IMR-90 (cell line): ENCODE data around the gene ME3.

Source experiments
- CEBPB ChIP-seq: IDR thresholded peaks from 2 replicates; pipeline ENCODE4 v1.6.1; 2012; ENCODE audit warnings: low read depth, low read length, improper control_type of control experiment
- MAFK ChIP-seq: IDR thresholded peaks from 2 replicates; pipeline ENCODE4 v1.6.1; 2012; ENCODE audit warnings: low read depth, low read length, improper control_type of control experiment
- MAZ ChIP-seq: IDR thresholded peaks from 2 replicates; pipeline ENCODE4 v1.6.1; 2012; ENCODE audit warnings: low read depth, mild to moderate bottlenecking, low read length, improper control_type of control experiment, moderate library complexity, borderline replicate concordance
- POLR2A ChIP-seq: IDR thresholded peaks from 2 replicates; pipeline ENCODE4 v1.6.1; 2012; ENCODE audit warnings: mild to moderate bottlenecking, low read depth, low read length
- SMC3 ChIP-seq: fragments of 150-350 bp; IDR thresholded peaks from 2 replicates; pipeline ENCODE4 v1.6.1; 2016; ENCODE audit warnings: low read depth, mild to moderate bottlenecking, antibody characterized with exemption, low read length, moderate library complexity
- TF ChIP-seq, protein P1 (sequence below): conservative IDR thresholded peaks from 2 replicates; pipeline ENCODE4 v1.5.1; 2012; ENCODE audit warnings: mild to moderate bottlenecking, low read depth, low read length, improper control_type of control experiment

DNA sequence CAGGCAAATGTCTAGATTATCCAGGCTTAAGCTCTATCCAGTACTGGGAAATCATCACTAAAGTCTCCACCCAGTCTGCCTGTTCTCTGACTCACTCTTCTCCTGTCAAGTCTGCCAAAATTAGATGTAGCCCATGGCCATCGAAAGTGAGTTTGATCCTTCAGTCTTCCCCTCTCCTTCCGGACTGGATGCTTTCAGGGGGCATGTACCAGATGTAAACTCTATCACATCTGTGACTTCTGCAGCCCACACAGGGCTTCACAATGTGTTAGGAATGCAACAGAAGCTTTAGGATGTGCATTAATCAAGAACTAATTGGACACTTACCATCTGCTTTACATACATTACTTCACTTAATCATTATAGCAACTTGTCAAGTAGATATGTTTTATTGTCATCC is 12.3 kb downstream of the ME3 start:
- TF ChIP-seq, protein P1, sequence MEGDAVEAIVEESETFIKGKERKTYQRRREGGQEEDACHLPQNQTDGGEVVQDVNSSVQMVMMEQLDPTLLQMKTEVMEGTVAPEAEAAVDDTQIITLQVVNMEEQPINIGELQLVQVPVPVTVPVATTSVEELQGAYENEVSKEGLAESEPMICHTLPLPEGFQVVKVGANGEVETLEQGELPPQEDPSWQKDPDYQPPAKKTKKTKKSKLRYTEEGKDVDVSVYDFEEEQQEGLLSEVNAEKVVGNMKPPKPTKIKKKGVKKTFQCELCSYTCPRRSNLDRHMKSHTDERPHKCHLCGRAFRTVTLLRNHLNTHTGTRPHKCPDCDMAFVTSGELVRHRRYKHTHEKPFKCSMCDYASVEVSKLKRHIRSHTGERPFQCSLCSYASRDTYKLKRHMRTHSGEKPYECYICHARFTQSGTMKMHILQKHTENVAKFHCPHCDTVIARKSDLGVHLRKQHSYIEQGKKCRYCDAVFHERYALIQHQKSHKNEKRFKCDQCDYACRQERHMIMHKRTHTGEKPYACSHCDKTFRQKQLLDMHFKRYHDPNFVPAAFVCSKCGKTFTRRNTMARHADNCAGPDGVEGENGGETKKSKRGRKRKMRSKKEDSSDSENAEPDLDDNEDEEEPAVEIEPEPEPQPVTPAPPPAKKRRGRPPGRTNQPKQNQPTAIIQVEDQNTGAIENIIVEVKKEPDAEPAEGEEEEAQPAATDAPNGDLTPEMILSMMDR: no peak
- TF ChIP-seq SMC3: no peak
- no peak for TF ChIP-seq CEBPB
- TF ChIP-seq MAZ: no peak
- no peak for TF ChIP-seq POLR2A
- TF ChIP-seq MAFK: no peak
